ENCODE measurements around the gene CES4A.
"Not testable (repeated sequence)": the region's sequence is repeated elsewhere in the genome, so short reads cannot be mapped to it uniquely, and the experiment has no call there.

Gene CES4A

GRCh38 chr16:67024384-67025209 is 36.2 kb downstream of the CES4A start:
- no peak for FAIRE-seq

- FAIRE-seq, result no peak
Measured at GRCh38 chr16:67025210-67025550, 36.8 kb downstream of the CES4A start.

GRCh38 chr16:67026570-67026969 is 38.2 kb downstream of the CES4A start:
- FAIRE-seq, result no peak

- FAIRE-seq, result no peak
Measured at GRCh38 chr16:67027046-67027445, 38.7 kb downstream of the CES4A start.

- FAIRE-seq, result no peak
Measured at GRCh38 chr16:67028167-67028695, 39.8 kb downstream of the CES4A start.

GRCh38 chr16:67028696-67029253 is 40.4 kb downstream of the CES4A start, which contains the start of gene CBFB:
Gene CBFB (plus strand): TSS chr16:67029149. CDS start chr16:67029408, 259 bp downstream.
- no peak for FAIRE-seq

- FAIRE-seq, result no peak
Measured at GRCh38 chr16:67029254-67030096, 41.1 kb downstream of the CES4A start.

- no peak for FAIRE-seq
Measured at GRCh38 chr16:67030221-67030962, 42.0 kb downstream of the CES4A start.

GRCh38 chr16:67034487-67034886 is 46.1 kb downstream of the CES4A start:
- no peak for FAIRE-seq

GRCh38 chr16:67035364-67035763 is 47.0 kb downstream of the CES4A start:
- FAIRE-seq, result peak; percentile 8

GRCh38 chr16:67036323-67036741 is 47.9 kb downstream of the CES4A start:
- FAIRE-seq, result no peak

GRCh38 chr16:67039260-67040020 is 51.1 kb downstream of the CES4A start:
- FAIRE-seq, result no peak

GRCh38 chr16:67040166-67040565 is 51.8 kb downstream of the CES4A start:
- FAIRE-seq, result no peak

- FAIRE-seq, result no peak
Measured at GRCh38 chr16:67040906-67041305, 52.5 kb downstream of the CES4A start.

GRCh38 chr16:67041520-67041919 is 53.1 kb downstream of the CES4A start:
- FAIRE-seq, result not testable (repeated sequence)

- FAIRE-seq, result no peak
Measured at GRCh38 chr16:67043420-67043819, 55.0 kb downstream of the CES4A start.

- no peak for FAIRE-seq
Measured at GRCh38 chr16:67050796-67051195, 62.4 kb downstream of the CES4A start.

GRCh38 chr16:67052399-67052798 is 64.0 kb downstream of the CES4A start:
- FAIRE-seq, result no peak

- no peak for FAIRE-seq
Measured at GRCh38 chr16:67053767-67054334, 65.5 kb downstream of the CES4A start.

- FAIRE-seq, result no peak
Measured at GRCh38 chr16:67054901-67055300, 66.5 kb downstream of the CES4A start.

- FAIRE-seq, result no peak
Measured at GRCh38 chr16:67055712-67056487, 67.5 kb downstream of the CES4A start.

Data from G401.6 (cell line).